HEK293 (cell line): Measurements from ENCODE around the gene CNPPD1.

Experiments
- CTCF ChIA-PET: fragments of 350-600 bp; formaldehyde crosslinking; extraction: SDS; loops from one replicate; lab custom pipeline; 2021; ENCODE audit warnings: antibody characterized with exemption; lab: Yijun Ruan, JAX
- POLR2A ChIA-PET: fragments of 300-600 bp; formaldehyde crosslinking; extraction: SDS; loops from one replicate; lab custom pipeline; 2020; ENCODE audit warnings: antibody characterized with exemption, inconsistent platforms; lab: Yijun Ruan, JAX
- H3K27ac ChIP-seq: fragments of 200-500 bp; sonication (Bioruptor generic); 2 replicates; pipeline ENCODE4 v1.5.1; 2014; ENCODE audit warnings: low read depth, low read length, control low read depth, inconsistent platforms; ENCODE audit errors: extremely low read depth
- H3K36me3 ChIP-seq, 2 experiments: fragments of 200-500 bp in 1 of 2; sonication (Bioruptor generic) in 1 of 2; 1 replicate in 1 of 2; 2 replicates in 1 of 2; pipeline ENCODE4 v1.5.1; 2014 to 2017; ENCODE audit warnings: inconsistent platforms in 2 of 2, low read length in 2 of 2; ENCODE audit not compliant: control insufficient read depth in 2 of 2, insufficient read depth in 1 of 2
- H3K4me1 ChIP-seq: fragments of 200-500 bp; sonication (Bioruptor generic); 2 replicates; pipeline ENCODE4 v1.5.1; 2014; ENCODE audit warnings: mild to moderate bottlenecking, low read length, inconsistent platforms; ENCODE audit not compliant: control insufficient read depth, insufficient read depth
- H3K4me3 ChIP-seq: 2 replicates; pipeline ENCODE4 v1.5.1; 2011; ENCODE audit warnings: low read depth, mild to moderate bottlenecking, control low read depth, low read length, moderate library complexity
- H3K9me3 ChIP-seq: fragments of 200-500 bp; sonication (Bioruptor generic); 2 replicates; pipeline ENCODE4 v1.5.1; 2014; ENCODE audit warnings: low read depth, low read length, inconsistent platforms; ENCODE audit not compliant: control insufficient read depth, insufficient read depth
- GLIS1 ChIP-seq: fragments of 450-650 bp; formaldehyde crosslinking; IDR thresholded peaks from 2 replicates; pipeline ENCODE4 v1.5.1; 2016; ENCODE audit warnings: missing biosample characterization, missing genetic modification characterization
- KLF9 ChIP-seq: fragments of 450-650 bp; formaldehyde crosslinking; IDR thresholded peaks from 2 replicates; pipeline ENCODE4 v1.5.1; 2016; ENCODE audit warnings: missing biosample characterization, missing genetic modification characterization, low read depth
- MYNN ChIP-seq: fragments of 450-650 bp; formaldehyde crosslinking; IDR thresholded peaks from 2 replicates; pipeline ENCODE4 v1.5.1; 2016; ENCODE audit warnings: missing biosample characterization, missing genetic modification characterization, borderline replicate concordance
- ZBTB21 ChIP-seq: fragments of 450-650 bp; formaldehyde crosslinking; IDR thresholded peaks from 2 replicates; pipeline ENCODE4 v1.5.1; 2017; ENCODE audit warnings: missing biosample characterization, missing genetic modification characterization
- ZIC2 ChIP-seq: fragments of 450-650 bp; formaldehyde crosslinking; IDR thresholded peaks from 2 replicates; pipeline ENCODE4 v1.5.1; 2016; ENCODE audit warnings: missing biosample characterization, missing genetic modification characterization
- ZNF223 ChIP-seq: fragments of 450-650 bp; formaldehyde crosslinking; IDR thresholded peaks from 2 replicates; pipeline ENCODE4 v1.5.1; 2016; ENCODE audit warnings: missing biosample characterization, missing genetic modification characterization
- ZNF341 ChIP-seq: fragments of 450-650 bp; formaldehyde crosslinking; IDR thresholded peaks from 2 replicates; pipeline ENCODE4; 2016; ENCODE audit warnings: low read depth, missing biosample characterization, missing genetic modification characterization
- ZNF391 ChIP-seq: fragments of 450-650 bp; formaldehyde crosslinking; IDR thresholded peaks from 2 replicates; pipeline ENCODE4 v1.5.1; 2016; ENCODE audit warnings: low read depth, missing biosample characterization, missing genetic modification characterization, borderline replicate concordance
- ZNF530 ChIP-seq: fragments of 450-650 bp; formaldehyde crosslinking; IDR thresholded peaks from 2 replicates; pipeline ENCODE4 v1.5.1; 2016; ENCODE audit warnings: low read depth, missing biosample characterization, missing genetic modification characterization
- ZNF623 ChIP-seq: fragments of 450-650 bp; formaldehyde crosslinking; IDR thresholded peaks from 2 replicates; pipeline ENCODE4 v1.5.1; 2016; ENCODE audit warnings: missing biosample characterization, missing genetic modification characterization
- ZNF677 ChIP-seq: fragments of 450-650 bp; IDR thresholded peaks from 2 replicates; pipeline ENCODE4 v1.5.0; 2018; ENCODE audit warnings: missing biosample characterization, mild to moderate bottlenecking, missing genetic modification characterization, moderate library complexity
- ZNF747 ChIP-seq: fragments of 450-650 bp; formaldehyde crosslinking; IDR thresholded peaks from 2 replicates; pipeline ENCODE4 v1.5.1; 2016; ENCODE audit warnings: missing biosample characterization, missing genetic modification characterization
- TF ChIP-seq, protein P1 (sequence below): fragments of 450-650 bp; formaldehyde crosslinking; IDR thresholded peaks from 2 replicates; pipeline ENCODE4 v1.5.1; 2017; ENCODE audit warnings: missing biosample characterization, missing genetic modification characterization
- TF ChIP-seq, protein P2 (sequence below): fragments of 450-650 bp; formaldehyde crosslinking; IDR thresholded peaks from 2 replicates; pipeline ENCODE4 v1.5.1; 2016; ENCODE audit warnings: missing biosample characterization, missing genetic modification characterization
- TF ChIP-seq, protein P3 (sequence below): fragments of 450-650 bp; formaldehyde crosslinking; IDR thresholded peaks from 2 replicates; pipeline ENCODE4 v1.5.1; 2016; ENCODE audit warnings: missing biosample characterization, missing genetic modification characterization, borderline replicate concordance
- TF ChIP-seq, protein P4 (sequence below): fragments of 450-650 bp; formaldehyde crosslinking; IDR thresholded peaks from 2 replicates; pipeline ENCODE4 v1.5.1; 2016; ENCODE audit warnings: missing biosample characterization, missing genetic modification characterization

Gene CNPPD1

GRCh38 chr2:219168526-219168925 lies 8.2 kb downstream of the CNPPD1 start:
- CTCF ChIA-PET = interaction anchor here (0.5 to 0.6 kb wide), 2 partner anchors 126 to 646 kb away, joined by 3 read pairs; no protein-coding TSS in a partner anchor
- Histone ChIP-seq H3K27ac (no peak overlapping the region), H3K36me3 (peaks cover 0 to 20% of the 10 kb centered on the region in 2 experiments; a peak in 1 of 3 replicates), H3K9me3 (no peaks in the 10 kb centered on the region), H3K4me3 (no peak overlapping the region), H3K4me1 (no peaks in the 10 kb centered on the region)
- POLR2A ChIA-PET = no interaction called here
- TF ChIP-seq ZNF341 (tag by site-specific recombination) (no peak), ZIC2 (tag by site-specific recombination) (peak; percentile 22; the same call in 1 of the 2 replicates), GLIS1 (tag by site-specific recombination) (peak; percentile 43; the same call in 1 of the 2 replicates)
- TF ChIP-seq, protein P1, sequence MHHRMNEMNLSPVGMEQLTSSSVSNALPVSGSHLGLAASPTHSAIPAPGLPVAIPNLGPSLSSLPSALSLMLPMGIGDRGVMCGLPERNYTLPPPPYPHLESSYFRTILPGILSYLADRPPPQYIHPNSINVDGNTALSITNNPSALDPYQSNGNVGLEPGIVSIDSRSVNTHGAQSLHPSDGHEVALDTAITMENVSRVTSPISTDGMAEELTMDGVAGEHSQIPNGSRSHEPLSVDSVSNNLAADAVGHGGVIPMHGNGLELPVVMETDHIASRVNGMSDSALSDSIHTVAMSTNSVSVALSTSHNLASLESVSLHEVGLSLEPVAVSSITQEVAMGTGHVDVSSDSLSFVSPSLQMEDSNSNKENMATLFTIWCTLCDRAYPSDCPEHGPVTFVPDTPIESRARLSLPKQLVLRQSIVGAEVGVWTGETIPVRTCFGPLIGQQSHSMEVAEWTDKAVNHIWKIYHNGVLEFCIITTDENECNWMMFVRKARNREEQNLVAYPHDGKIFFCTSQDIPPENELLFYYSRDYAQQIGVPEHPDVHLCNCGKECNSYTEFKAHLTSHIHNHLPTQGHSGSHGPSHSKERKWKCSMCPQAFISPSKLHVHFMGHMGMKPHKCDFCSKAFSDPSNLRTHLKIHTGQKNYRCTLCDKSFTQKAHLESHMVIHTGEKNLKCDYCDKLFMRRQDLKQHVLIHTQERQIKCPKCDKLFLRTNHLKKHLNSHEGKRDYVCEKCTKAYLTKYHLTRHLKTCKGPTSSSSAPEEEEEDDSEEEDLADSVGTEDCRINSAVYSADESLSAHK (tag by site-specific recombination) = no peak

GRCh38 chr2:219167997-219168396 lies 8.7 kb downstream of the CNPPD1 start:
- ChIA-PET POLR2A (interaction anchor here (0.6 kb wide), 1 partner anchor 259 kb away, joined by 4 read pairs; no protein-coding TSS in a partner anchor), CTCF (interaction anchor here (0.5 to 0.6 kb wide), 2 partner anchors 127 to 645 kb away, joined by 3 read pairs; no protein-coding TSS in a partner anchor)
- no peak for TF ChIP-seq ZNF391 (tag by site-specific recombination)
- TF ChIP-seq ZNF677 (tag by site-specific recombination) = no peak
- no peak for TF ChIP-seq ZNF747 (tag by site-specific recombination)
- no peak for TF ChIP-seq ZNF530 (tag by site-specific recombination)
- TF ChIP-seq ZNF223 (tag by site-specific recombination) = no peak
- TF ChIP-seq, protein P2, sequence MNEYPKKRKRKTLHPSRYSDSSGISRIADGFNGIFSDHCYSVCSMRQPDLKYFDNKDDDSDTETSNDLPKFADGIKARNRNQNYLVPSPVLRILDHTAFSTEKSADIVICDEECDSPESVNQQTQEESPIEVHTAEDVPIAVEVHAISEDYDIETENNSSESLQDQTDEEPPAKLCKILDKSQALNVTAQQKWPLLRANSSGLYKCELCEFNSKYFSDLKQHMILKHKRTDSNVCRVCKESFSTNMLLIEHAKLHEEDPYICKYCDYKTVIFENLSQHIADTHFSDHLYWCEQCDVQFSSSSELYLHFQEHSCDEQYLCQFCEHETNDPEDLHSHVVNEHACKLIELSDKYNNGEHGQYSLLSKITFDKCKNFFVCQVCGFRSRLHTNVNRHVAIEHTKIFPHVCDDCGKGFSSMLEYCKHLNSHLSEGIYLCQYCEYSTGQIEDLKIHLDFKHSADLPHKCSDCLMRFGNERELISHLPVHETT (tag by site-specific recombination) = no peak
- TF ChIP-seq, protein P3, sequence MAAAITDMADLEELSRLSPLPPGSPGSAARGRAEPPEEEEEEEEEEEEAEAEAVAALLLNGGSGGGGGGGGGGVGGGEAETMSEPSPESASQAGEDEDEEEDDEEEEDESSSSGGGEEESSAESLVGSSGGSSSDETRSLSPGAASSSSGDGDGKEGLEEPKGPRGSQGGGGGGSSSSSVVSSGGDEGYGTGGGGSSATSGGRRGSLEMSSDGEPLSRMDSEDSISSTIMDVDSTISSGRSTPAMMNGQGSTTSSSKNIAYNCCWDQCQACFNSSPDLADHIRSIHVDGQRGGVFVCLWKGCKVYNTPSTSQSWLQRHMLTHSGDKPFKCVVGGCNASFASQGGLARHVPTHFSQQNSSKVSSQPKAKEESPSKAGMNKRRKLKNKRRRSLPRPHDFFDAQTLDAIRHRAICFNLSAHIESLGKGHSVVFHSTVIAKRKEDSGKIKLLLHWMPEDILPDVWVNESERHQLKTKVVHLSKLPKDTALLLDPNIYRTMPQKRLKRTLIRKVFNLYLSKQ = no peak
- no peak for TF ChIP-seq KLF9
- TF ChIP-seq ZBTB21 (tag by site-specific recombination) = no peak
- no peak for TF ChIP-seq MYNN (tag by site-specific recombination)
- Histone ChIP-seq H3K27ac (no peak overlapping the region), H3K36me3 (peaks cover 0 to 16% of the 10 kb centered on the region in 2 experiments; a peak in 1 of 3 replicates), H3K4me3 (no peak overlapping the region), H3K9me3 (no peaks in the 10 kb centered on the region), H3K4me1 (no peaks in the 10 kb centered on the region)

DNA sequence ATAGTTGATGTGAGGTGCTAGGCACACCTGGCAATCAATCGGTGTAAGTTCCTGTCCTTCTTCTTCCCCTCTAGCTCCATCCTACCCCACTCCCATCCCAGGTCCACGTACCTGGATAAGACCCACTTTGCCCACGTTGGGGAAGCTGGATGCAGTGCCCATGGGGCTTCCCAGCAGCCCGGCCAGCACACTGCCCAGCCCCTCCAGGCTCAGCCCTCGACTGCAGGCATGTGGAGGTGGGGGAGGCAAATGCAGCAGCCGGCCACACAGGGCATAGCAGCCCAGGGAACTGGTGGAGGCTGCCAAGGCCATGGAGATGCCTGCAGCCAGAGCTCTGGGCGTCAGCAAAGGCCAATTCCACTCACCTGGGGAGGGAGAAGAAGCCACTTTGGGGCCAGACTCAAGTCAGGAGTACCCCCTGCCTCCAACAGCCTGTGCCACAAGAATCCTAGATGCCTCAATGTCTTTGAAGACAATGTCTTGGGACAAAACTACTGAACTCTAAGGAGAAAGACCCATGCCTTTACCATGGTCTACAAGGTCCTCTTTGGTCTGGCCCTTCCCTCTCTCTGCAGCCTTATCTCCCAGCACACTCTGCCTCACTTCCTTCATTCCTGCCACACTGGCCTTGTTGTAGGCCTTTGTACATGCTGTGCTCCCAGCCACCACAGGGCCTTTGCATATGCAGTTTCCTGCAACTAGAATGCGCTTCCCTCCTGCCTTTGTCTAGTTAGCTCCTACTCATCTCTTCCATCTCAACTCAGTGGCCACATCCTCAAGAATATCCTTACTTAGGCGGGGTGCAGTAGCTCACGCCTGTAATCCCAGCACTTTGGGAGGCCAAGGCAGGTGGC lies 11.4 kb downstream of the CNPPD1 start:
- Histone ChIP-seq H3K36me3 (no peaks in the 10 kb centered on the region), H3K4me1 (peaks cover 3% of the 10 kb centered on the region; the same call in 1 of the 2 replicates), H3K4me3 (no peak overlapping the region), H3K9me3 (no peaks in the 10 kb centered on the region)
- CTCF ChIA-PET = interaction anchor here (1.1 to 5.1 kb wide), 2 partner anchors 129 to 133 kb away, joined by 3 to 25 read pairs; no protein-coding TSS in a partner anchor
- POLR2A ChIA-PET = no interaction called here
- TF ChIP-seq, protein P4, sequence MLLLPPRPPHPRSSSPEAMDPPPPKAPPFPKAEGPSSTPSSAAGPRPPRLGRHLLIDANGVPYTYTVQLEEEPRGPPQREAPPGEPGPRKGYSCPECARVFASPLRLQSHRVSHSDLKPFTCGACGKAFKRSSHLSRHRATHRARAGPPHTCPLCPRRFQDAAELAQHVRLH (tag by site-specific recombination) = no peak
- TF ChIP-seq ZNF623 (tag by site-specific recombination) = peak; percentile 91
- TF ChIP-seq, all 188 proteins: peak for 1
- no peak overlapping the region for H3K27ac ChIP-seq
